ENCODE results near the gene P2RX1. TPM values are rescaled to one million over a fixed set of nuclear protein-coding genes. Genes with fewer than 3 reads are reported as not detected.

Gene P2RX1
- 4.0 and 4.1 TPM in 2 replicates for total RNA-seq

DNA sequence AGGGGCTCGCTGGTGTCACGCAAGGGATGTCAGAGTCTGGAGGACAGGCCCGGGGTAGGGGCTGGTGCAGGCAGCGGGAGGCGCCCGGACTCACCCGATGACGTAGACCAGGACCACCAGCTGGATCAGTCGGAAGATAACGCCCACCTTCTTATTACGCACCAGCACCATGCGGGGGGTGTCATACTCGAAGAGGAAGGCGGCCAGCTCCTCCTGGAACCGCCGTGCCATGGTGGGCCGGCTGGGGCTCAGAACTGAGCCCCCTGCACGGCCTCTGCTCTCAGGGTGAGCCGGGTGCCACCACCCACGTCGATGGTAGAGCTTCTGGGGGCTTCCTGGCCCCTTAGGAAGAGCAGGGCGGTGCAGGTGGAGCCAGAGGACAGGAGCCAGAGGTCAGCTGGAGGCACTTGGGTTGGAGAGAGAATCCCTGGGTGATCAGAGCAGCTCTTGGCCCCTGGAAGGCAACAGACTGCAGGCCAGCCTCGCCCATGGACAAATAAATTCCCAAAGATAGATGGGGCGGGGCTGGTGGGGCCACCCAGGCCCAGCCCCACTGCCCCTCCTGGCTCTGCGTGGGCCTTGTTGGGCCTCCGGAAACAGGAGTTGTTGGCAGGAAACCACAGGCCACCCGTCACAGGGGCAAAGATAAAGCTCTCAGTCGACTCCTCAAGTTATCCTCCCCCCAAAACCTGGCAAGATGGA is at the start of gene P2RX1:
P2RX1 (minus strand) TSS at position 471 of the 702 bp plus-strand sequence; CDS start at position 231, 240 bp downstream.
- H3K4me1 Mint-ChIP-seq (ENCODE audit: low read depth), result peaks cover 39% of the 10 kb centered on the region
- H3K9me3 Mint-ChIP-seq, result no peaks in the 10 kb centered on the region
- H3K27ac Mint-ChIP-seq, result peak within 1 kb of the TSS; percentile 72
- intact Hi-C loops (cut with micrococcal nuclease), result no loop called here
- peak; percentile 40 for DNase-seq (ENCODE audit: low spot score)
- no peaks in the 10 kb centered on the region for H3K36me3 Mint-ChIP-seq (ENCODE audit: low read depth)
- H3K27me3 Mint-ChIP-seq (ENCODE audit: low read depth), result no peaks in the 10 kb centered on the region
- peak within 1 kb of the TSS; percentile 67 for H3K4me3 Mint-ChIP-seq (ENCODE audit: low read depth)

DNA sequence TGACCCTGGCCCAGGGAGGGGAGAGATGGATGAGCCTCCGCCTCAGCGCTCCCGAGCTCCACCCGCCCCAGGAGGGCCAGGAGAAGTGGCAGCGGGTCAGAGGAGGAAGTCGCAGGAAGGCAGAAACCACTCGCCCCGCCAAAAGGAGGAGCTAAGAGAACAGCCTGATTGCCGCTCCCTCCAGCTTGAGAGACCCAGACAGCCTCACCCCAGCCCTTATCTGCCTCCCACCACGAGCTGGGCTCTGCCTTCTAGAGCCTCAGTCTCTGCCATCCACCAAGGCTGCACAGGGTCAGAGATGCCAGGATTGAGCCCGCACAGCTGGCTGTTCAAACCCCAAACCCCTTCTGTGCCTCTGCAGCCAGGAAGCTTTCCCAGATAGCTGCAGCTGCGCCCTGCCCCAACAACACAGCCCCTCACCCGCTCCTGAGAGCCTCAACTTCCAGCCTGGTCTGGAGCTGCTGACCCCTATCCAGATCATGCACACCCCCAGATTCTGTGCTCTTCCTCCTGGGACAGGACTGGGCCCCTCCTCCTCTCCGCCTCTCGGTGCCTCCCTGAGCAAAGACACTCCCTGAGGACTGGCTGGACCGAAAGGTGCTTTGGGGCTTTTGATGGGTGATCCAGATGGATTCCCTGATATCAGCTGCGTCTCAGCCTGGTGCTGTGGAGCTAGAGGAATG is 49.0 kb upstream of the P2RX1 start:
- Mint-ChIP-seq H3K36me3 (ENCODE audit: low read depth) (peaks cover 9% of the 10 kb centered on the region), H3K4me3 (ENCODE audit: low read depth) (peak overlapping the region; percentile 85), H3K9me3 (no peaks in the 10 kb centered on the region), H3K4me1 (ENCODE audit: low read depth) (peaks cover 45% of the 10 kb centered on the region), H3K27ac (peak overlapping the region; percentile 86), H3K27me3 (ENCODE audit: low read depth) (no peaks in the 10 kb centered on the region)
- intact Hi-C loops (cut with micrococcal nuclease), result loop anchor here (2.0 to 5.0 kb wide), 2 partner anchors 40 to 177 kb away; partner anchors contain the start of genes CYB5D2 and ZZEF1
- DNase-seq (ENCODE audit: low spot score), result peak; percentile 73

DNA sequence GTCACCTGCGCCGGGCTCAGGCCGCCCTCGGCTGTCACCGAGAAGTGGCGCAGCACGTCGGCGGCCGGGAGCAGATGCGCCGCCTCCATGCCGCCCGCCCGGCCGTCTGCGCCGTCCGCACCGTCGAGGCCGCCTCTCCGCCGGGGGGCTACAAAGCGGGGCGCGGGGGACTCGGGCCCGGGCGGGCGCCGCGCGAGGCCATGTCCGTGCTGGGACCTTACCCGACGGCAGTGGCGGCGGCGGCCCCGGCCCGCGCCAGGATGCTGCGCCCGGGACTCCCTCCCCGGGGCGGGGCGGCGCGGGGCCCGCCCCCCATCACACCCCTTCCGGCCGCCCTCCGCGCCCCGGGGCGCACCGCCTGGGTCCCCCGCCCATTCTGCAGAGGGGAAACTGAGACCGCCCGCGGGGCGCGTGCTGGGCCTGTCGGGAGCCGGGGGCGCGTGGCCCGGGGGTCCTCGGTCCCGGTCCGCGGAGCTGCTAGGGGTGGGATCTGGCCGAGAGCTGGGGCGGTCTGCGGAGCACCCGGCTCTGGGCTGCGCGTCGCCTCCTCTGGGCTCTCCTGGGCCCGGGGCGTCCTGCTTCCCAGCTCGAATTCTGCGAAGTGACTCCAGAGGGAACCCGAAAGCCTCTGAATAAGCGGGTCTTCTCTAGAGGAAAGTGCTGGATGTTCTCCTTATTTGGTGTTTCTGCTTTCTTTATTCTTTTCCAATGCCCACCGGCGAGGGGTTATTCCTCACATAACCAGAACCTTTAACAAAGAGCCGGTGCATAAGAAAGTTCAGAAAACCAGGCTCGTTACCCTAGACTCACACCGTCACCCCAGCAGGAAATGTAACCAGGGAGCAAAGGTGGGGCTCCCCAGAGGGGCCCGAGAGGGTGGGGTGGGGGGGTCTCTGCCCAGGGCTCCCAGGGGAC is 48.2 kb upstream of the P2RX1 start, which contains the start of gene ATP2A3:
ATP2A3 (minus strand) TSS at position 235 of the 915 bp plus-strand sequence; CDS start at position 89, 146 bp downstream.
- peaks cover 10% of the 10 kb centered on the region for H3K36me3 Mint-ChIP-seq (ENCODE audit: low read depth)
- intact Hi-C loops (cut with micrococcal nuclease), result loop anchor here (2.0 to 5.0 kb wide), 3 partner anchors 40 to 178 kb away; partner anchors contain the start of genes CYB5D2 and ZZEF1
- no peaks in the 10 kb centered on the region for H3K27me3 Mint-ChIP-seq (ENCODE audit: low read depth)
- no peaks in the 10 kb centered on the region for H3K9me3 Mint-ChIP-seq
- H3K4me3 Mint-ChIP-seq (ENCODE audit: low read depth), result peak within 1 kb of the TSS; percentile 86
- peaks cover 49% of the 10 kb centered on the region for H3K4me1 Mint-ChIP-seq (ENCODE audit: low read depth)
- DNase-seq (ENCODE audit: low spot score), result peak; percentile 66
- H3K27ac Mint-ChIP-seq, result peak within 1 kb of the TSS; percentile 86

DNA sequence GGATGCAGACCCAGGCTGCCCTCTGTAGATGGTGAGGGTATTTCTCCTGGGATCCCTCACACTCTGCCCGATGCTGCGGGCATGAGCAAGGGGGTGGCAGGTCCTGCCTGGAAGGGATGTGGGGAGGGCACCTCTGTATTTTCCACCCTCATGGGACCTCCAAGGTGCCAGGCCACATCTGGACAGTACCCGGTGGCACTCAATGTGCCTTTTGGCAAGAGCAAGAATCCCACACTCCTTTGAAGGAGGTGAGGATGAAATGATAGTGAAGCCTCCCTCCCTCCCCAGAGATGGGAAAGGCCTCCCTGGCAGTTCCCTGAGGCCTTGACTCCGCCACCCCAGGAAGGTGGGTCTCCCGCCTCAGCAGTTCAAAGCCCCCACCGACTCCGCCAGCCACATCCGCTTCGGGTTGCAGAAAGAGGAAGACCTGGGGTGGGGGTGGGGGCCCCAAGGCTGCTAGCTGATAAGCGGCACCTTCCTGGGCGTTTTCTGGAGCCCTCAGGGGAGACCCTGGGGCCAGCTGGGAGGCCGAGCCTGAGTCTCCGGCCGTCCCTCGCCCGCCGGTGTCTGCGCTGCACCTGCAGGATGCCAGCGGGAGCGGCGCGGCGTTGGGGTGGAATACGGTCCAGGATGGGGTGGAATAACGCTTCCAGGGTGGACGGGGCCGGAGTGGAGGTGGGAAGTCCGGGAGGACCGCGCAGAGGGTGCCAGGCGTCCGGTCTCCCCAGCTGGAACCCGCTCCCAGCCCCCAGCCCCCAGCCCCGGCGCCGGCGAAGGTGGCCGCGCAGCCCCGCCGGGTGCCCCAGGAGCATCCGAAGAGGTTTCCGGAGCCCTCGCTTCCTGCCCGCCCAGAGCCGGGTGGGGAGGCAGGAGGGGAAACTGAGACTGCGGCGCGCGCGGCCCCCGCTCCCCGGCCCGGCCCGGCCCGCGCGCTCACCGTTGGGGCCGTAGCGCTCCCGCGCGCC is 47.3 kb upstream of the P2RX1 start:
- intact Hi-C loops (cut with micrococcal nuclease), result loop anchor here (2.0 to 5.0 kb wide), 2 partner anchors 41 to 51 kb away; no protein-coding TSS in a partner anchor
- H3K36me3 Mint-ChIP-seq (ENCODE audit: low read depth), result peaks cover 13% of the 10 kb centered on the region
- peak overlapping the region; percentile 68 for H3K27ac Mint-ChIP-seq
- H3K9me3 Mint-ChIP-seq, result no peaks in the 10 kb centered on the region
- DNase-seq (ENCODE audit: low spot score), result peak; percentile 67
- no peaks in the 10 kb centered on the region for H3K27me3 Mint-ChIP-seq (ENCODE audit: low read depth)
- H3K4me3 Mint-ChIP-seq (ENCODE audit: low read depth), result peak overlapping the region; percentile 86
- peaks cover 47% of the 10 kb centered on the region for H3K4me1 Mint-ChIP-seq (ENCODE audit: low read depth)

DNA sequence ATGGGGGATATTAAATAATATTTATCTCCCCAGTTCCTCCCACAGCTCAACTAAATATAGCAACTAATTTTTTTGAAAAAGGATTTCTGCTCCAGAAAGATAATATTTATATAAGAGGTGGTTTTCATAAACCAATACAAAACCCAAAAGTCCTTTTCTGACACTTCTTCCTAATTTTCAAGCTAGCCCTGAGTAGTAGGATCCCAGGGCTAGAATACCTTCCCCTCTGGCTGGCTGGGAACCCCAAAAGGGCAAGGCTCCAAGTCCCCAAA is 46.6 kb upstream of the P2RX1 start:
- Mint-ChIP-seq H3K4me1 (ENCODE audit: low read depth) (peaks cover 47% of the 10 kb centered on the region), H3K27me3 (ENCODE audit: low read depth) (no peaks in the 10 kb centered on the region), H3K36me3 (ENCODE audit: low read depth) (peaks cover 13% of the 10 kb centered on the region), H3K27ac (peak overlapping the region; percentile 68), H3K4me3 (ENCODE audit: low read depth) (peak overlapping the region; percentile 86), H3K9me3 (no peaks in the 10 kb centered on the region)
- no peak for DNase-seq (ENCODE audit: low spot score)
- intact Hi-C loops (cut with micrococcal nuclease), result loop anchor here (5.0 kb wide), 1 partner anchor 51 kb away; no protein-coding TSS in a partner anchor

DNA sequence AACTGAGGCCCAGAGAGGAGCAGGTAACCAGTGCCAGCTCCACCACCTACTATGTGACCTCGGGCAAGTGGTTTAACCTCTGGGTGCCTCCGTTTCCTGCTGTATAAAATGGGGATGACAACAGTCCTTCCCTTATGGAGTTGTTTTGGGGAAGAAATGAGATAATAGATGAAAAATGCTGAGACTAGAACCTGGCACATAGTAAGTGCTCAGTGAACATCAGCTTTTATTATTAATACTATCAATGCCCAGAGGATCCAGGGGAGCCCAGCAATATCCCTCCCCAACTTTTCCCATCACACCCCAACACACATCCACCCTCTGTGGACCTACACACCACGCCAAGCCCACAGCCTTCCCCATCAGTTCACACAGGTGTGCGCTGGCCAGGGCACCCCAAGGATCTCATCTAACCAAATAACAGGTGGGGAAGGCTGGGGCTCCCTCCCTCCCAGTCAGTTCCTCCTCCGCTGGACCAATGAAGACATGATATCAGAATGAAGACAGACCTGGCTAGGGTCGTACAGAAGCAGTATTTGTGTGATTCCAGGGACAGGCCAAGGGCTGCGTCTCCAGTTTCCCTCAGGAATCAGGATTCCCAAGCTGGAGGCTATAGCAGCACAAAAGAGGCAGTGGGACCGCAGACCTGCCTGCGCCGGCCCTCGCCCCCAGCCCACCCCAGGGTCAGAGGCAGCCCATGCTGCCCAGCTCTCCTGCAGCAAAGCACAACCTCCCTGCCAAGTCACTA is 46.1 kb upstream of the P2RX1 start:
- no peaks in the 10 kb centered on the region for H3K9me3 Mint-ChIP-seq
- H3K4me3 Mint-ChIP-seq (ENCODE audit: low read depth), result peak overlapping the region; percentile 86
- DNase-seq (ENCODE audit: low spot score), result no peak
- H3K4me1 Mint-ChIP-seq (ENCODE audit: low read depth), result peaks cover 44% of the 10 kb centered on the region
- no peaks in the 10 kb centered on the region for H3K27me3 Mint-ChIP-seq (ENCODE audit: low read depth)
- intact Hi-C loops (cut with micrococcal nuclease), result loop anchor here (5.0 kb wide), 1 partner anchor 50 kb away; no protein-coding TSS in a partner anchor
- peaks cover 15% of the 10 kb centered on the region for H3K36me3 Mint-ChIP-seq (ENCODE audit: low read depth)
- peak overlapping the region; percentile 68 for H3K27ac Mint-ChIP-seq

DNA sequence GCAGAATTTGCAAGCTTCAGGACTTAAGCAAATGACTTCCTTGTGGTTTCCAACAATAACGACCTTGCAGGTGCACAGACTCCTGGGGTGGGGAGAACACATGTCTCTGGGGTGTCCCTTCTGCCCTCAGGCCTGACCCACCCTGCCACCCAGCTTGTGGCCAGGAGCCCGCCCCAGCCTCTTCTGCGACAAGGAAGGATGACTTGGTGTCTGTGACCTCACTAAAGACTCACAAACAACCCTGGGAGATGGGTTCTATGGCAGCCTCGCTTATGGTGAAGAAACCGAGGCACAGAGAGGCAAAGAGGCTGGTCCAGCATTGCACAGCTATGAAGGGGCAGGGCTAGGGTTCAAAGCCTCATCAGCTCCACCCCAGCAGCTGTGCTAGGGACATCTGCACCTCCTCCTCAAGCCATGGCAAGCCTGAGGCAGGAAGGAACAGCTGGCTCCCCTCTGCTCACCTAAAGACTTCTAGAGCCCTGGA is 45.3 kb upstream of the P2RX1 start:
- Mint-ChIP-seq H3K36me3 (ENCODE audit: low read depth) (peaks cover 22% of the 10 kb centered on the region), H3K27me3 (ENCODE audit: low read depth) (no peaks in the 10 kb centered on the region), H3K4me3 (ENCODE audit: low read depth) (peak overlapping the region; percentile 86), H3K27ac (peak overlapping the region; percentile 68), H3K9me3 (no peaks in the 10 kb centered on the region), H3K4me1 (ENCODE audit: low read depth) (peaks cover 47% of the 10 kb centered on the region)
- no peak for DNase-seq (ENCODE audit: low spot score)
- intact Hi-C loops (cut with micrococcal nuclease), result loop anchor here (5.0 kb wide), 1 partner anchor 49 kb away; no protein-coding TSS in a partner anchor

DNA sequence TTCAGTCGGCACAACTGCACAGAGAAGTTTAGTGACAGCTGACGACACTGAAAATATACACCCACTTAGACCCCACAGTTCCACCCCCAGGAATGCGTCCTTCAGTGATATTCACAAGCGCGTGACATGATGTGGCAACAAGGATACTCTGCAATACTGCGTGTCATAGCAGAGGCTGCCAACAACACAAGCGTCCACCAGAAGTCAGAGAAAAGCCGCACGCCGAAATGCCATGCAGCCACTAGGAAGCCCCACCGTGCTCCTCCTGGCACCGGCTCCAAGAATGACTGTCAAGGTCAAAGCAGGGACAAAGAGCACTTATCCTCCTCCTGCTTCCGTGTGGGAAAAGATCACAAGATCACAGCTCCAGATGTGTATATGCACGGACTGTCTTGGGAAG is 44.5 kb upstream of the P2RX1 start:
- no peak for DNase-seq (ENCODE audit: low spot score)
- H3K36me3 Mint-ChIP-seq (ENCODE audit: low read depth), result peaks cover 22% of the 10 kb centered on the region
- peaks cover 47% of the 10 kb centered on the region for H3K4me1 Mint-ChIP-seq (ENCODE audit: low read depth)
- no peaks in the 10 kb centered on the region for H3K9me3 Mint-ChIP-seq
- intact Hi-C loops (cut with micrococcal nuclease), result loop anchor here (5.0 kb wide), 1 partner anchor 48 kb away; no protein-coding TSS in a partner anchor
- peak overlapping the region; percentile 40 for H3K4me3 Mint-ChIP-seq (ENCODE audit: low read depth)
- H3K27ac Mint-ChIP-seq, result peak overlapping the region; percentile 46
- no peaks in the 10 kb centered on the region for H3K27me3 Mint-ChIP-seq (ENCODE audit: low read depth)

DNA sequence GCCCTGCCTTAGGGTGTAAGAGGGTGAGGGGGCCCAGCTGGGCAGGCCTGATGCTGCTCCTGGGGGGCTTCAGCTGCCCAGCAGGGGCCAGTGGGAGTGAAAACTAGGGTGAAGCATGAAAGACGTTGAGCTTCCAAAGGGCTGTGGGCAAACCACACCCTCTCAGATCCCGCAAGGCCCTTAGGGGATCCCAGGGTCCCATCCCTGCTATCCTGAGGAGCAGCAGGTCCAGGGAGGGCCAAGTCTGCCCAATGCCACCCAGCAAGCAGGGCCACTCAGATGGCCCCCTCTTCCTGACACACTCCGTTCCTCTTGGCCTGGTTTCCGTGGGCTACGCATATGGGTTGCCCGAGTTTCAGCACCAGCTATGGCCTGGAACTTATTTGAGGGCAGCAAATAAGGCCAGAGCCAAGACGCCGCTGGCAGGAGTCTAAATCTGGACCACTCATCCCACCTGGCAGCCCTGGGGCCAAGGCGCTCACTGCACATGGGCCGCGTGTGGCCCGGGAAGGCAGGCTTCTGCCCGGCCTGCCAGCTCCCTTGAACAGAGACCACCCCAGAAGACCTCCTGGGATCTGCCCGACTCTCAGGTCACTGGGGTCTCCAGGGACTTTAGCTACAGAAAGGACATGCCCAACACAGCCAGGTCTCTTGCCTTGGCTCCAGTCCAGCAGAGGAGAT is 43.8 kb upstream of the P2RX1 start:
- Mint-ChIP-seq H3K36me3 (ENCODE audit: low read depth) (peaks cover 22% of the 10 kb centered on the region), H3K9me3 (no peaks in the 10 kb centered on the region), H3K4me1 (ENCODE audit: low read depth) (peaks cover 42% of the 10 kb centered on the region), H3K27me3 (ENCODE audit: low read depth) (no peaks in the 10 kb centered on the region), H3K27ac (peak overlapping the region; percentile 46), H3K4me3 (ENCODE audit: low read depth) (peak overlapping the region; percentile 40)
- DNase-seq (ENCODE audit: low spot score), result no peak
- intact Hi-C loops (cut with micrococcal nuclease), result loop anchor here (5.0 kb wide), 1 partner anchor 48 kb away; no protein-coding TSS in a partner anchor

DNA sequence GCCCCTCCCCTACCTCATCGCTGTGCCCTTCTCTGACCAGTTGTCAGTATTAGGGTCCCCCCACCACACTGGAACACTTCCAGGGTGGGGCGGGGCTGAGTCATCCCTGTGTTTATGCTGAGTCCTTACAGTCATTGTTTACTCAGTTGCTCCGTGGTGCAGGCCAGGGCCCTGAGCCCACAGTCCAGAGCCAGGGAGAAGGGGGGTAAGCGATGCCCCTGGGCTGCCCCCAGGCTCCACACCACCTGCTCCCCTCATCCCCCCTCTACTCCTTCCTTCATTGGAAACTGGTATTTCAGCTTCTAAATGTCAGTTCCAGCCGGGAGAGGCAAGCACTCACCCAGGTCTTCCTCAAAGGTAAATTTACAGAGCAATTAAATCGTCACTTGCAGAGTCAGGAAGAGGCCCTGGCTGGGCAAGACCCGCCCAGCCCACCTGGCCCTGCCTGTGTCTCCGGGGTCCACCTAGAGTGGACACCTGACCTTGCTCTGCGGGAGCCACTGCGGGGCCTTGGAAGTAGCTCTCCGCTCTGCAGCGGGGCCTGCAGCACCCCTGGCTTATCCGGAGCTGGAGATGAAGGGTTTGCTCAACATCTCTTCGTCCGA is 43.1 kb upstream of the P2RX1 start:
- Mint-ChIP-seq H3K4me3 (ENCODE audit: low read depth) (no peak overlapping the region), H3K27me3 (ENCODE audit: low read depth) (no peaks in the 10 kb centered on the region), H3K4me1 (ENCODE audit: low read depth) (peaks cover 42% of the 10 kb centered on the region), H3K9me3 (no peaks in the 10 kb centered on the region), H3K27ac (peak overlapping the region; percentile 54), H3K36me3 (ENCODE audit: low read depth) (peaks cover 22% of the 10 kb centered on the region)
- intact Hi-C loops (cut with micrococcal nuclease), result no loop called here
- no peak for DNase-seq (ENCODE audit: low spot score)

All from activated T-helper 2 cell treated with anti-CD3 and anti-CD28 coated beads, Interferon-gamma antibody, Interleukin-2, Interleukin-4, amounts not matched to agents 10 μg/mL and 5 μg/mL and 100 μg/mL, durations not matched to agents 14 hours and 24 hours and 36 hours (primary cell).